ENCODE results near the gene CAMK2G.
"Not testable (repeated sequence)": the region's sequence is repeated elsewhere in the genome, so short reads cannot be mapped to it uniquely, and the experiment has no call there.

The CAMK2G gene

GRCh38 chr10:73839276-73839966 is 34.9 kb downstream of the CAMK2G start:
- DNase-seq (ENCODE audit: low read depth) = no peak

GRCh38 chr10:73838827-73839226 is 35.5 kb downstream of the CAMK2G start:
- no peak for DNase-seq (ENCODE audit: low read depth)

- no peak for DNase-seq (ENCODE audit: low read depth)
Measured at GRCh38 chr10:73838008-73838567, 36.3 kb downstream of the CAMK2G start.

GRCh38 chr10:73837072-73837471 is 37.3 kb downstream of the CAMK2G start:
- DNase-seq (ENCODE audit: low read depth) = no peak

GRCh38 chr10:73836427-73836980 is 37.9 kb downstream of the CAMK2G start:
- DNase-seq (ENCODE audit: low read depth) = no peak

GRCh38 chr10:73829090-73829489 is 45.3 kb downstream of the CAMK2G start:
- not testable (repeated sequence) for DNase-seq (ENCODE audit: low read depth)

- no peak for DNase-seq (ENCODE audit: low read depth)
Measured at GRCh38 chr10:73828161-73828560, 46.2 kb downstream of the CAMK2G start.

- DNase-seq (ENCODE audit: low read depth) = no peak
Measured at GRCh38 chr10:73827346-73828089, 46.8 kb downstream of the CAMK2G start.

GRCh38 chr10:73824146-73824725 is 50.1 kb downstream of the CAMK2G start:
- no peak for DNase-seq (ENCODE audit: low read depth)

- no peak for DNase-seq (ENCODE audit: low read depth)
Measured at GRCh38 chr10:73823391-73823790, 51.0 kb downstream of the CAMK2G start.

GRCh38 chr10:73819513-73820093 is 54.8 kb downstream of the CAMK2G start:
- no peak for DNase-seq (ENCODE audit: low read depth)

- DNase-seq (ENCODE audit: low read depth) = no peak
Measured at GRCh38 chr10:73819081-73819480, 55.3 kb downstream of the CAMK2G start.

- DNase-seq (ENCODE audit: low read depth) = no peak
Measured at GRCh38 chr10:73818402-73818801, 56.0 kb downstream of the CAMK2G start.

- DNase-seq (ENCODE audit: low read depth) = no peak
Measured at GRCh38 chr10:73817826-73818225, 56.5 kb downstream of the CAMK2G start.

- DNase-seq (ENCODE audit: low read depth) = no peak
Measured at GRCh38 chr10:73816917-73817729, 57.2 kb downstream of the CAMK2G start.

GRCh38 chr10:73815719-73816030 is 58.7 kb downstream of the CAMK2G start:
- DNase-seq (ENCODE audit: low read depth) = no peak

GRCh38 chr10:73814896-73815718 is 59.2 kb downstream of the CAMK2G start:
- DNase-seq (ENCODE audit: low read depth) = no peak

- no peak for DNase-seq (ENCODE audit: low read depth)
Measured at GRCh38 chr10:73814276-73814895, 60.0 kb downstream of the CAMK2G start.

- DNase-seq (ENCODE audit: low read depth) = no peak
Measured at GRCh38 chr10:73813333-73813732, 61.0 kb downstream of the CAMK2G start.

- no peak for DNase-seq (ENCODE audit: low read depth)
Measured at GRCh38 chr10:73812657-73813056, 61.7 kb downstream of the CAMK2G start.
